ENCODE data around the gene MCF2L. TPM values are rescaled to one million over a fixed set of nuclear protein-coding genes. Genes with fewer than 3 reads are reported as not detected.

Gene MCF2L
- total RNA-seq, 1 donor from 2014 or later = 5.6 TPM

GRCh38 chr13:113074401-113074800 lies 105.4 kb downstream of the MCF2L start:
- Mint-ChIP-seq H3K4me1 (ENCODE audit: unreplicated experiment) (no peaks in the 10 kb centered on the region), H3K27ac (ENCODE audit: unreplicated experiment) (no peak overlapping the region), H3K4me3 (ENCODE audit: unreplicated experiment) (no peak overlapping the region), H3K9me3 (ENCODE audit: unreplicated experiment) (peaks cover 15% of the 10 kb centered on the region), H3K27me3 (ENCODE audit: unreplicated experiment) (peaks cover 28% of the 10 kb centered on the region), H3K36me3 (ENCODE audit: unreplicated experiment) (peaks cover 2% of the 10 kb centered on the region)
- TF ChIP-seq, protein P1, sequence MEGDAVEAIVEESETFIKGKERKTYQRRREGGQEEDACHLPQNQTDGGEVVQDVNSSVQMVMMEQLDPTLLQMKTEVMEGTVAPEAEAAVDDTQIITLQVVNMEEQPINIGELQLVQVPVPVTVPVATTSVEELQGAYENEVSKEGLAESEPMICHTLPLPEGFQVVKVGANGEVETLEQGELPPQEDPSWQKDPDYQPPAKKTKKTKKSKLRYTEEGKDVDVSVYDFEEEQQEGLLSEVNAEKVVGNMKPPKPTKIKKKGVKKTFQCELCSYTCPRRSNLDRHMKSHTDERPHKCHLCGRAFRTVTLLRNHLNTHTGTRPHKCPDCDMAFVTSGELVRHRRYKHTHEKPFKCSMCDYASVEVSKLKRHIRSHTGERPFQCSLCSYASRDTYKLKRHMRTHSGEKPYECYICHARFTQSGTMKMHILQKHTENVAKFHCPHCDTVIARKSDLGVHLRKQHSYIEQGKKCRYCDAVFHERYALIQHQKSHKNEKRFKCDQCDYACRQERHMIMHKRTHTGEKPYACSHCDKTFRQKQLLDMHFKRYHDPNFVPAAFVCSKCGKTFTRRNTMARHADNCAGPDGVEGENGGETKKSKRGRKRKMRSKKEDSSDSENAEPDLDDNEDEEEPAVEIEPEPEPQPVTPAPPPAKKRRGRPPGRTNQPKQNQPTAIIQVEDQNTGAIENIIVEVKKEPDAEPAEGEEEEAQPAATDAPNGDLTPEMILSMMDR (IDR thresholded peaks at IDR 0.05) = no peak
- no peak for DNase-seq (ENCODE audit: extremely low spot score, unreplicated experiment)

DNA sequence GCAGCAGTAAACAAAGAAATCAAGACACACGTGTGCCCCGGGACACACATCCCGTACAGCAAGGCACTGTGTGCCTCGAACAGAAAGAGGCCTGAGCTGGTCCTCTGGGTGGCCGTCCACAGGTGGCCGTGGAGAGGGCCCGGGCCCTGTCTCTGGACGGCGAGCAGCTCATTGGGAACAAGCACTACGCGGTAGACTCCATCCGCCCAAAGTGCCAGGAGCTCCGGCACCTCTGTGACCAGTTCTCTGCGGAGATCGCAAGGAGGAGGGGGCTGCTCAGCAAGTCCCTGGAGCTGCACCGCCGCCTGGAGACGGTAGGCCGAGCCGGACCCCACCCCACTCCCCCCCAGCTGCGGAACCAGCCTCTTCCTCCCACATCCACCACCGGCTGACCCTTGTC lies 105.9 kb downstream of the MCF2L start:
- peaks cover 30% of the 10 kb centered on the region for H3K27me3 Mint-ChIP-seq (ENCODE audit: unreplicated experiment)
- H3K9me3 Mint-ChIP-seq (ENCODE audit: unreplicated experiment) = peaks cover 15% of the 10 kb centered on the region
- peaks cover 2% of the 10 kb centered on the region for H3K36me3 Mint-ChIP-seq (ENCODE audit: unreplicated experiment)
- no peaks in the 10 kb centered on the region for H3K4me1 Mint-ChIP-seq (ENCODE audit: unreplicated experiment)
- H3K27ac Mint-ChIP-seq (ENCODE audit: unreplicated experiment) = no peak overlapping the region
- no peak overlapping the region for H3K4me3 Mint-ChIP-seq (ENCODE audit: unreplicated experiment)
- no peak for DNase-seq (ENCODE audit: extremely low spot score, unreplicated experiment)
- TF ChIP-seq, protein P1 (IDR thresholded peaks at IDR 0.05) = no peak

DNA sequence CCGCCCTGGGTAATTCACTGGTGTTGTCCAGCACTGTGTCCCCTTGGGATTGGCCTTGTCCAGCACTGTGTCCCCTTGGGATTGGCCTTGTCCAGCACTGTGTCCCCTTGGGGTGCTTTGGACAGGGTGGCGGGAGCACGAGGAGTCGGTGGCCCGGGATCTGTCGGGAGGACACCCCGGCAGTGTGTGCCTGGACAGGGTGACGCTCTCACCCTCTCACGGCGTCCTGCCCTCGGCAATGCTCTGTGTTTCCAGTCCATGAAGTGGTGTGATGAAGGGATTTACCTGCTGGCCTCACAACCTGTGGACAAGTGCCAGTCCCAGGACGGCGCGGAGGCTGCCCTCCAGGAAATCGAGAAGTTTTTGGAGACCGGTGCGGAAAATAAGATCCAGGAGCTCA lies 106.7 kb downstream of the MCF2L start:
- peaks cover 15% of the 10 kb centered on the region for H3K9me3 Mint-ChIP-seq (ENCODE audit: unreplicated experiment)
- H3K4me3 Mint-ChIP-seq (ENCODE audit: unreplicated experiment) = no peak overlapping the region
- peaks cover 25% of the 10 kb centered on the region for H3K27me3 Mint-ChIP-seq (ENCODE audit: unreplicated experiment)
- no peak for DNase-seq (ENCODE audit: extremely low spot score, unreplicated experiment)
- TF ChIP-seq, protein P1 (IDR thresholded peaks at IDR 0.05) = no peak
- no peaks in the 10 kb centered on the region for H3K4me1 Mint-ChIP-seq (ENCODE audit: unreplicated experiment)
- peaks cover 2% of the 10 kb centered on the region for H3K36me3 Mint-ChIP-seq (ENCODE audit: unreplicated experiment)
- no peak overlapping the region for H3K27ac Mint-ChIP-seq (ENCODE audit: unreplicated experiment)

GRCh38 chr13:113076681-113077401 lies 107.8 kb downstream of the MCF2L start:
- TF ChIP-seq, protein P1 (IDR thresholded peaks at IDR 0.05) = no peak
- Mint-ChIP-seq H3K9me3 (ENCODE audit: unreplicated experiment) (peaks cover 11% of the 10 kb centered on the region), H3K4me3 (ENCODE audit: unreplicated experiment) (no peak overlapping the region), H3K36me3 (ENCODE audit: unreplicated experiment) (peaks cover 2% of the 10 kb centered on the region), H3K27ac (ENCODE audit: unreplicated experiment) (no peak overlapping the region), H3K4me1 (ENCODE audit: unreplicated experiment) (no peaks in the 10 kb centered on the region), H3K27me3 (ENCODE audit: unreplicated experiment) (peaks cover 16% of the 10 kb centered on the region)
- DNase-seq (ENCODE audit: extremely low spot score, unreplicated experiment) = no peak

DNA sequence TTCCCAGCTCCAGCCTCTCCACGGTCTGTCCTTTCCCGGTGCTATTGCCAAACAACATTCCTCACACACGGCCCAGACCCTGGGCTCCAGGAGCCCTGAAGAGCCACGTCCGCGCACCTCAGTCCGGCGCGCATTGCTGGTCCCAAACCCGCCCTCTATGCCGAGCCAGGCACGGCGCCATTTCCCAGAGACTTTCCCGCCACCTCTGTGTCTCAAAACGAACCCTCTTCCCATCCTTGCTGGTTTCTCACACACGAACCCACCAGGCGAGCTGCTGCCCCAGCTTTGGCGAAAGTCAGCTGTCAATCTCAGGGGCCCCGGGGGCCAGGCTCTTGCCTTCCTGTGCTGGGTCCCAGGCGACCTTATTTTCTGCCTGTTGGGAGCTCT lies 108.5 kb downstream of the MCF2L start:
- no peak for DNase-seq (ENCODE audit: extremely low spot score, unreplicated experiment)
- no peaks in the 10 kb centered on the region for H3K4me1 Mint-ChIP-seq (ENCODE audit: unreplicated experiment)
- TF ChIP-seq, protein P1 (IDR thresholded peaks at IDR 0.05) = no peak
- no peak overlapping the region for H3K27ac Mint-ChIP-seq (ENCODE audit: unreplicated experiment)
- H3K27me3 Mint-ChIP-seq (ENCODE audit: unreplicated experiment) = peaks cover 9% of the 10 kb centered on the region
- peaks cover 5% of the 10 kb centered on the region for H3K9me3 Mint-ChIP-seq (ENCODE audit: unreplicated experiment)
- H3K4me3 Mint-ChIP-seq (ENCODE audit: unreplicated experiment) = no peak overlapping the region
- H3K36me3 Mint-ChIP-seq (ENCODE audit: unreplicated experiment) = peaks cover 2% of the 10 kb centered on the region

All from osteocyte (in vitro differentiated cells).